Suprapubic skin (tissue), 3 donors: Measurements from ENCODE around the gene KRTAP5-11.

Experiments
- CTCF ChIP-seq, 2 donors: fragments of 200-600 bp in 1 of 2; fragments of 450-650 bp in 1 of 2; sonication (generic) in 1 of 2; IDR thresholded peaks; one replicate each; pipeline ENCODE4 v1.5.1; 2016 to 2019; ENCODE audit warnings: antibody characterized with exemption in 2 of 2, mild to moderate bottlenecking in 1 of 2, moderate library complexity in 1 of 2
- POLR2AphosphoS5 ChIP-seq, 3 donors: sonication (generic); formaldehyde crosslinking; IDR thresholded peaks; one replicate each; pipeline ENCODE4 v1.6.1; 2017; ENCODE audit warnings: antibody characterized with exemption in 3 of 3

GRCh38 chr11:71556018-71556417, 26.7 kb downstream of the KRTAP5-11 start:
- no peak for TF ChIP-seq CTCF (IDR thresholded peaks at IDR 0.05)
- no peak for TF ChIP-seq POLR2AphosphoS5 (IDR thresholded peaks at IDR 0.05)
